Measurements from ENCODE around the gene ADAMTS9. TPM values are rescaled to one million over a fixed set of nuclear protein-coding genes. Genes with fewer than 3 reads are reported as not detected.

The ADAMTS9 gene
- total RNA-seq, 1 donor: 0.81 TPM

- DNase-seq (ENCODE audit: low read depth in 2 of 3, low spot score in 2 of 3): no peak
Observed at GRCh38 chr3:64654013-64654412, 33.8 kb downstream of the ADAMTS9 start.

- DNase-seq (ENCODE audit: low read depth in 2 of 3, low spot score in 2 of 3): no peak
Observed at GRCh38 chr3:64653101-64653500, 34.7 kb downstream of the ADAMTS9 start.

- no peak for DNase-seq (ENCODE audit: low read depth in 2 of 3, low spot score in 2 of 3)
Observed at GRCh38 chr3:64651741-64652241, 36.0 kb downstream of the ADAMTS9 start.

GRCh38 chr3:64651303-64651702 lies 36.5 kb downstream of the ADAMTS9 start:
- DNase-seq (ENCODE audit: low read depth in 2 of 3, low spot score in 2 of 3): no peak

GRCh38 chr3:64650715-64651114 lies 37.1 kb downstream of the ADAMTS9 start:
- DNase-seq (ENCODE audit: low read depth in 2 of 3, low spot score in 2 of 3): no peak

GRCh38 chr3:64650096-64650622 lies 37.6 kb downstream of the ADAMTS9 start:
- DNase-seq (ENCODE audit: low read depth in 2 of 3, low spot score in 2 of 3): no peak

- DNase-seq (ENCODE audit: low read depth in 2 of 3, low spot score in 2 of 3): no peak
Observed at GRCh38 chr3:64648927-64649906, 38.6 kb downstream of the ADAMTS9 start.

GRCh38 chr3:64647825-64648224 lies 40.0 kb downstream of the ADAMTS9 start:
- no peak for DNase-seq (ENCODE audit: low read depth in 2 of 3, low spot score in 2 of 3)

- no peak for DNase-seq (ENCODE audit: low read depth in 2 of 3, low spot score in 2 of 3)
Observed at GRCh38 chr3:64645243-64645642, 42.6 kb downstream of the ADAMTS9 start.

- no peak for DNase-seq (ENCODE audit: low read depth in 2 of 3, low spot score in 2 of 3)
Observed at GRCh38 chr3:64644483-64644882, 43.3 kb downstream of the ADAMTS9 start.

- no peak for DNase-seq (ENCODE audit: low read depth in 2 of 3, low spot score in 2 of 3)
Observed at GRCh38 chr3:64642327-64643151, 45.3 kb downstream of the ADAMTS9 start.

- no peak for DNase-seq (ENCODE audit: low read depth in 2 of 3, low spot score in 2 of 3)
Observed at GRCh38 chr3:64638981-64639481, 48.8 kb downstream of the ADAMTS9 start.

- no peak for DNase-seq (ENCODE audit: low read depth in 2 of 3, low spot score in 2 of 3)
Observed at GRCh38 chr3:64638511-64638910, 49.3 kb downstream of the ADAMTS9 start.

GRCh38 chr3:64634417-64634816 lies 53.4 kb downstream of the ADAMTS9 start:
- no peak for DNase-seq (ENCODE audit: low read depth in 2 of 3, low spot score in 2 of 3)

- DNase-seq (ENCODE audit: low read depth in 2 of 3, low spot score in 2 of 3): no peak
Observed at GRCh38 chr3:64631951-64632350, 55.8 kb downstream of the ADAMTS9 start.

- DNase-seq (ENCODE audit: low read depth in 2 of 3, low spot score in 2 of 3): no peak
Observed at GRCh38 chr3:64627471-64628321, 60.1 kb downstream of the ADAMTS9 start.

GRCh38 chr3:64627042-64627441 lies 60.8 kb downstream of the ADAMTS9 start:
- DNase-seq (ENCODE audit: low read depth in 2 of 3, low spot score in 2 of 3): no peak

- DNase-seq (ENCODE audit: low read depth in 2 of 3, low spot score in 2 of 3): no peak
Observed at GRCh38 chr3:64625381-64625780, 62.4 kb downstream of the ADAMTS9 start.

GRCh38 chr3:64623125-64623524 lies 64.7 kb downstream of the ADAMTS9 start:
- DNase-seq (ENCODE audit: low read depth in 2 of 3, low spot score in 2 of 3): no peak

Measured in hematopoietic multipotent progenitor cell (in vitro differentiated cells).